Right lobe of liver (tissue), 4 donors: ENCODE measurements around the gene ZFR.

Experiments used
- CTCF ChIP-seq, 4 donors: fragments of 200-600 bp in 3 of 4; fragments of 450-650 bp in 1 of 4; IDR thresholded peaks; one replicate each; pipeline versions ENCODE4 v1.5.1 to v1.8.0; 2016 to 2022; ENCODE audit warnings: antibody characterized with exemption in 4 of 4, mild to moderate bottlenecking in 2 of 4
- POLR2A ChIP-seq: fragments of 450-650 bp; IDR thresholded peaks from one replicate; pipeline ENCODE4 v1.6.1; 2017; ENCODE audit warnings: antibody characterized with exemption, mild to moderate bottlenecking
- donor health status: DM: no; HTN: no; CAD: no.
- donor health status: DM: no; HTN: no; CAD: no.
- donor health status: DM: no; HTN: yes; CAD: no.

DNA sequence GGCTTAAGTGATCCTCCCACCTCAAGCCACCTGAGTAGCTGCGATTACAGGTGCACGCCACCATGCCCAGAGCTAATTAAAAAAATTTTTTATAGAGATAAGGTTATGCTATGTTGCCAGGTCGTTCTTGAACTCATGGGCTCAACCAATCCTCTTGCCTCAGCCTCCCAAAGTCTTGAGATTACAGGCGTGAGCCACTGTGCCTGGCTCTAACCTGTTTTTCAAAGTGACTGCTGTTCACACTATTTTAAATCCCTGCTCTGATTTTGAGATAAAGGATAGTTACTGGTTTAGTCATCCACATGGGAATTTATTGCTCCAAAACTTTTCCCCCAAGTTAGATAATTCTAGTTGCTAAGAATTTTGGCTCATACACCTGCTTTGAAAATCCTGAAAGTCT is 83.6 kb downstream of the ZFR start:
- TF ChIP-seq CTCF (IDR thresholded peaks at IDR 0.05): no peak
- no peak for TF ChIP-seq POLR2A
